Endodermal cell (in vitro differentiated cells): ENCODE data around the gene CALML3. TPM values are rescaled to one million over a fixed set of nuclear protein-coding genes. Genes with fewer than 3 reads are reported as not detected.

Experiments
- DNase-seq: peaks from one replicate; pipeline ENCODE4 v3.0.0-alpha.2; 2017
- H3K27ac ChIP-seq: 2 replicates; pipeline ENCODE4 v1.5.1; 2013; ENCODE audit warnings: mild to moderate bottlenecking, low read depth, low read length, moderate library complexity
- H3K27me3 ChIP-seq: 2 replicates; pipeline ENCODE4 v1.6.1; 2013; ENCODE audit warnings: mild to moderate bottlenecking, low read length, moderate library complexity; ENCODE audit not compliant: insufficient read depth, control insufficient read depth, poor library complexity, severe bottlenecking
- H3K36me3 ChIP-seq: 2 replicates; pipeline ENCODE4 v1.7.0; 2013; ENCODE audit warnings: mild to moderate bottlenecking, low read length, moderate library complexity; ENCODE audit not compliant: control insufficient read depth, insufficient read depth
- H3K4me1 ChIP-seq: one replicate; pipeline ENCODE4 v1.7.0; 2013; ENCODE audit warnings: low read length; ENCODE audit not compliant: control insufficient read depth, insufficient read depth
- H3K4me3 ChIP-seq: 2 replicates; pipeline ENCODE4 v1.5.1; 2013; ENCODE audit warnings: mild to moderate bottlenecking, low read length, moderate library complexity
- H3K9ac ChIP-seq: 2 replicates; pipeline ENCODE4 v1.6.1; 2013; ENCODE audit warnings: mild to moderate bottlenecking, low read length, moderate library complexity; ENCODE audit not compliant: poor library complexity, severe bottlenecking; ENCODE audit errors: extremely low read depth
- H3K9me3 ChIP-seq: 2 replicates; pipeline ENCODE4 v1.6.1; 2013; ENCODE audit warnings: mild to moderate bottlenecking, low read length, moderate library complexity; ENCODE audit not compliant: control insufficient read depth
- H3K27ac Mint-ChIP-seq: 2 replicates; pipeline ENCODE4 v1.8.0; 2020; ENCODE audit warnings: mixed read lengths
- H3K27me3 Mint-ChIP-seq: 2 replicates; pipeline ENCODE4 v1.8.0; 2021; ENCODE audit warnings: mild to moderate bottlenecking, mixed read lengths; ENCODE audit not compliant: insufficient read depth
- H3K36me3 Mint-ChIP-seq: 2 replicates; pipeline ENCODE4 v1.8.0; 2020; ENCODE audit warnings: low read depth, mixed read lengths
- H3K4me1 Mint-ChIP-seq: 2 replicates; pipeline ENCODE4 v1.8.0; 2020; ENCODE audit warnings: mixed read lengths
- H3K4me3 Mint-ChIP-seq: 2 replicates; pipeline ENCODE4 v1.8.0; 2020; ENCODE audit warnings: mild to moderate bottlenecking, moderate library complexity, mixed read lengths
- H3K9me3 Mint-ChIP-seq: 2 replicates; pipeline ENCODE4 v1.8.0; 2020; ENCODE audit warnings: mild to moderate bottlenecking, mixed read lengths
- WGBS, 2 experiments: methylation state at CpG; one replicate each; pipeline versions ENCODE4 v1.1.5 to v1.1.7; 2013; ENCODE audit warnings: missing lambda C conversion rate in 2 of 2, mixed read lengths in 1 of 2; ENCODE audit not compliant: insufficient coverage in 1 of 2, insufficient read length in 1 of 2; 5-methylcytosine and 5-hydroxymethylcytosine counted together
- total RNA-seq, 2 donors: library from RNA; stranded (reverse); fragmentation: NEBNext Ultra II Directional in 1 of 2; extraction: Animal tissue kit (Norgen Biotek cat#: 25700) in 1 of 2; gene quantifications; 2 replicates in 1 of 2; 3 replicates in 1 of 2; pipeline ENCODE4 v1.2.1, GENCODE V29; 2021
- TF ChIP-seq, protein P1 (sequence below): fragments of 200-600 bp; sonication (generic); conservative IDR thresholded peaks from 2 replicates; pipeline ENCODE4 v1.5.0; 2021; ENCODE audit warnings: antibody characterized with exemption, mild to moderate bottlenecking

CALML3 gene
- total RNA-seq, 2 donors from 2014 or later, result not detected

DNA sequence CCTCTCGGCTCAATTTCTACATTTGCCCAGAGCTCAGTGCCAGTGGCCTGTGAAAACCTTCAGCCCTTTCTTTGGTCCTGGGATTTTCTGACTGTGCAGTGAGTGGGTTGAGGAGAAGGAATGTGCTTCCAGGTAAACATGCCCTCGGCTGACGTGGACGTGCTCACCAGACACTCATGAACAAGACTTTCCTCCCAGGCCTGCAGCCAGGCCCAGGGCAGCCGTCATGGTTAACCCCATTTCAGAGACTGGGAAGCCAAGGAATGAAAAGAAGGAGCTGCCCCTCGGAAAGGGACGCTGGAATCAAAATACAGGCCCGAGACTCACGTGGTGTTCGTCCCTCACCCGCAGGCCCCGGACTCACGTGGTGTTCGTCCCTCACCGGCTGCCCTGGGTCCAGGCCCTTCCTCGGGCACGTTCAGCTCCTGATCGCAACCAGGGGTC lies 16.6 kb upstream of the CALML3 start:
- no peaks in the 10 kb centered on the region for H3K36me3 ChIP-seq
- H3K4me1 ChIP-seq, result no peaks in the 10 kb centered on the region
- Mint-ChIP-seq H3K9me3 (no peaks in the 10 kb centered on the region), H3K4me3 (no peak overlapping the region), H3K27ac (no peak overlapping the region), H3K36me3 (no peaks in the 10 kb centered on the region), H3K4me1 (peaks cover 14% of the 10 kb centered on the region), H3K27me3 (peaks cover 10% of the 10 kb centered on the region)
- H3K9me3 ChIP-seq, result no peaks in the 10 kb centered on the region
- H3K9ac ChIP-seq, result no peak overlapping the region
- H3K27me3 ChIP-seq, result no peaks in the 10 kb centered on the region
- no peak overlapping the region for H3K27ac ChIP-seq
- TF ChIP-seq, protein P1, sequence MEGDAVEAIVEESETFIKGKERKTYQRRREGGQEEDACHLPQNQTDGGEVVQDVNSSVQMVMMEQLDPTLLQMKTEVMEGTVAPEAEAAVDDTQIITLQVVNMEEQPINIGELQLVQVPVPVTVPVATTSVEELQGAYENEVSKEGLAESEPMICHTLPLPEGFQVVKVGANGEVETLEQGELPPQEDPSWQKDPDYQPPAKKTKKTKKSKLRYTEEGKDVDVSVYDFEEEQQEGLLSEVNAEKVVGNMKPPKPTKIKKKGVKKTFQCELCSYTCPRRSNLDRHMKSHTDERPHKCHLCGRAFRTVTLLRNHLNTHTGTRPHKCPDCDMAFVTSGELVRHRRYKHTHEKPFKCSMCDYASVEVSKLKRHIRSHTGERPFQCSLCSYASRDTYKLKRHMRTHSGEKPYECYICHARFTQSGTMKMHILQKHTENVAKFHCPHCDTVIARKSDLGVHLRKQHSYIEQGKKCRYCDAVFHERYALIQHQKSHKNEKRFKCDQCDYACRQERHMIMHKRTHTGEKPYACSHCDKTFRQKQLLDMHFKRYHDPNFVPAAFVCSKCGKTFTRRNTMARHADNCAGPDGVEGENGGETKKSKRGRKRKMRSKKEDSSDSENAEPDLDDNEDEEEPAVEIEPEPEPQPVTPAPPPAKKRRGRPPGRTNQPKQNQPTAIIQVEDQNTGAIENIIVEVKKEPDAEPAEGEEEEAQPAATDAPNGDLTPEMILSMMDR, result no peak
- WGBS, 2 experiments, result 96 to 97% methylated on average over 13 to 18 of the region's 18 CpGs
- no peak overlapping the region for H3K4me3 ChIP-seq
- no peak for DNase-seq

DNA sequence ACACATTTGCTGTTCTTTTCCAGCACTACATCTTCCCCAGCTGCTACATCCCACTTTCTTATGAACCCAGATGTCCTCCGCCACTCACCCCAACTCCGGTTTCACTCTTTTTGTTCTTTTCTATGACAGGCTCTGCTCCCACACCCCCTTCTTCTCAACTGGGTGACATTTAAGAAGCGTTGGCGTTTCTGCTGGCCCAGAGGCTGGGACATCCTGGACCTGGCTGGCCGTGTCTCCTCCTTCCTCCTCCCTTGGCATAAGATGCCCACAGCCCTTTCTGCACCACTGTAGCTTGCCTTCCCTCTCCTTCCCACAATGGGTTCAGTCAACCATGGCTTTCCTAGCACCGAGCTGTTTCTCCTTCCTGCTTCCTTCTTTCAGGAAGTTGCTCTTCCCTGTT lies 16.0 kb upstream of the CALML3 start:
- 91 to 100% methylated on average over 4 to 6 of the region's 6 CpGs for WGBS, 2 experiments
- Mint-ChIP-seq H3K4me1 (peaks cover 17% of the 10 kb centered on the region), H3K27me3 (peaks cover 10% of the 10 kb centered on the region), H3K9me3 (no peaks in the 10 kb centered on the region), H3K27ac (no peak overlapping the region), H3K36me3 (no peaks in the 10 kb centered on the region), H3K4me3 (no peak overlapping the region)
- TF ChIP-seq, protein P1, result no peak
- H3K4me1 ChIP-seq, result no peaks in the 10 kb centered on the region
- H3K9me3 ChIP-seq, result no peaks in the 10 kb centered on the region
- H3K4me3 ChIP-seq, result no peak overlapping the region
- H3K27me3 ChIP-seq, result no peaks in the 10 kb centered on the region
- no peak for DNase-seq
- no peak overlapping the region for H3K27ac ChIP-seq
- H3K9ac ChIP-seq, result no peak overlapping the region
- H3K36me3 ChIP-seq, result no peaks in the 10 kb centered on the region

DNA sequence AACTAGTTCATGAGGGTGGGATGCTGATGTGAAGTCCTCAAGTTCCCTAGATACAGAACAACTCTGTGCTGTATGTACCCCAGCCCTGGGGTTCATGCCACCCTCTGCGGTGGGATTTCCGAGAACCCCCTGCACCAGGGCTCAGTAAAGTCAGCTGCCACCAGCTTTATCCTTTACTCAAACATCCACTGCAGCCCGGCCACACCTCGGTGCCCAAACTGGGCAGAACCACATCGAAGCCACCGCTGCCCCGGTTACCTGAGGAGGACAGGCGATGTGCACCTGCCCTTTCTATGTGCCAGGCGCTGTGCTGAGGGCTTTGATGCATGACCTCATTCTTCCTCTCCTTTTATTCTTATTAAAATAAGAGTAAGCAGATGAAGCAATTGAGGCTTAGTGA lies 15.5 kb upstream of the CALML3 start:
- H3K4me3 Mint-ChIP-seq, result no peak overlapping the region
- H3K27me3 Mint-ChIP-seq, result peaks cover 10% of the 10 kb centered on the region
- Histone ChIP-seq H3K27ac (no peak overlapping the region), H3K4me1 (no peaks in the 10 kb centered on the region), H3K27me3 (no peaks in the 10 kb centered on the region), H3K9ac (no peak overlapping the region), H3K4me3 (no peak overlapping the region), H3K36me3 (no peaks in the 10 kb centered on the region), H3K9me3 (no peaks in the 10 kb centered on the region)
- TF ChIP-seq, protein P1, result no peak
- H3K9me3 Mint-ChIP-seq, result no peaks in the 10 kb centered on the region
- peaks cover 17% of the 10 kb centered on the region for H3K4me1 Mint-ChIP-seq
- H3K27ac Mint-ChIP-seq, result no peak overlapping the region
- no peaks in the 10 kb centered on the region for H3K36me3 Mint-ChIP-seq
- 79 to 94% methylated on average over 3 to 9 of the region's 9 CpGs for WGBS, 2 experiments
- DNase-seq, result no peak
